ENCODE measurements around the gene ESPN.
"Not testable (repeated sequence)": the region's sequence is repeated elsewhere in the genome, so short reads cannot be mapped to it uniquely, and the experiment has no call there.

The ESPN gene

DNA sequence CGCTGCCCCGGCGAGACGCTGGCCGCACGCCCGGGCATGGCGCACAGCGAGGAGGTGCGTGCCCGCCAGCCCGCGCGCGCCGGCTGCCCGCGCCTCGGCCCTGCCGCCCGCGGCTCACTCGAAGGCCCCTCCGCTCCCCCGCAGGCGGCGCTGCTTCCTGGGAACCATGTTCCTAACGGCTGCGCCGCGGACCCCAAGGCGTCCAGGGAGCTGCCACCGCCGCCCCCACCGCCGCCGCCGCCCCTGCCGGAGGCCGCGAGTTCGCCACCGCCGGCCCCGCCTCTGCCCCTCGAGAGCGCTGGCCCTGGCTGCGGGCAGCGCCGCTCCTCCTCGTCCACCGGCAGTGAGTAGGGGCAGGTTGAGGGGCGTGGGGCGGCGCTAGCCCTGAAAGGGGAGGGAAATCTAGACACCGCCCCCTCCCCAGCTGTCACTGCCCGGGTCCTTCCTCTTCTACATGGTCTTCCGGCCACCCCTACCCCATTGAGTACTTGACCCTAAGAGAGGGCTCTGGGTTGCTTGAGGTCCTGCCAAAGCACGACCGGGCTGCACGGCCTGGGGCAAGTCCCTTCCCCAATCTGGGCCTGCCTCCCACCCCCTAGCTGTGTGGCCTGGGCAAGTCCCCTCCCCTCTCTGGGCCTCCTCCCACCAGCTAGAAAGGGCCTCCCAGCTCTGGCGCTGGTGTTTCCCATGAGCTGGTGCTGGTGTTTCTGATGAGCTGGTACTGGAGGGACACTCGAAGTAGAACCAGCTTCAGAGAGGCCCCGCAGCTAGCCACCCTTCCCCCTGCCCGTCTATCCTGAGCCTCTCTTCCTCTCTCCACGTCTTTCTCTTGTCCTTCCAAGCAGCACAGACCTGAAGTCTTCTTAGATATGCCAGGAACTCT is 24.4 kb downstream of the ESPN start:
- DNase-seq (ENCODE audit: low spot score): no peak

GRCh38 chr1:6450005-6450450 is 25.5 kb downstream of the ESPN start:
- no peak for DNase-seq (ENCODE audit: low spot score)

GRCh38 chr1:6450486-6450885 is 25.9 kb downstream of the ESPN start:
- DNase-seq (ENCODE audit: low spot score): not testable (repeated sequence)

DNA sequence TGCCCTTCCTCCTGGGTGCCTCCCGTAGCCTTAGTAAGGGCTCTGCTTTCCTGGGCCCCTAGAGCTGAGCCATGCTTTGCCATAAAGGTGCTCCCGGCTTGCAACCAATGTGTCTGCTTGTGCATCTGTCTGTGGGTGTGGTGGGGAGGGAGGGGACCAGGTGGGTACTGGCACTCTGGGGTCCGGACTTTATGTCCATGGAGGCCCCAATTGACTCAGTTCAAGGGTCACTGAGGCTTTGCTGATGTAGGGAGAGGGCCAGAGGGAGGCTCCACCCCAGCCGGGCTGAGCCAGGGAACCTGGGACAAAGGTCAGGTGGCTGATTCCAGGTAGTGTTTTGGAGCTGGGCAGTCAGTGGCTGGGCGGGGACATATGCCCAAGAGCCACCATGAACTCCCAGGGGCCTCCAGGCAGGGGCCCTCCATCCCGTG is 26.4 kb downstream of the ESPN start:
- no peak for DNase-seq (ENCODE audit: low spot score)

- not testable (repeated sequence) for DNase-seq (ENCODE audit: low spot score)
Observed at GRCh38 chr1:6453895-6454855, 29.6 kb downstream of the ESPN start.

DNA sequence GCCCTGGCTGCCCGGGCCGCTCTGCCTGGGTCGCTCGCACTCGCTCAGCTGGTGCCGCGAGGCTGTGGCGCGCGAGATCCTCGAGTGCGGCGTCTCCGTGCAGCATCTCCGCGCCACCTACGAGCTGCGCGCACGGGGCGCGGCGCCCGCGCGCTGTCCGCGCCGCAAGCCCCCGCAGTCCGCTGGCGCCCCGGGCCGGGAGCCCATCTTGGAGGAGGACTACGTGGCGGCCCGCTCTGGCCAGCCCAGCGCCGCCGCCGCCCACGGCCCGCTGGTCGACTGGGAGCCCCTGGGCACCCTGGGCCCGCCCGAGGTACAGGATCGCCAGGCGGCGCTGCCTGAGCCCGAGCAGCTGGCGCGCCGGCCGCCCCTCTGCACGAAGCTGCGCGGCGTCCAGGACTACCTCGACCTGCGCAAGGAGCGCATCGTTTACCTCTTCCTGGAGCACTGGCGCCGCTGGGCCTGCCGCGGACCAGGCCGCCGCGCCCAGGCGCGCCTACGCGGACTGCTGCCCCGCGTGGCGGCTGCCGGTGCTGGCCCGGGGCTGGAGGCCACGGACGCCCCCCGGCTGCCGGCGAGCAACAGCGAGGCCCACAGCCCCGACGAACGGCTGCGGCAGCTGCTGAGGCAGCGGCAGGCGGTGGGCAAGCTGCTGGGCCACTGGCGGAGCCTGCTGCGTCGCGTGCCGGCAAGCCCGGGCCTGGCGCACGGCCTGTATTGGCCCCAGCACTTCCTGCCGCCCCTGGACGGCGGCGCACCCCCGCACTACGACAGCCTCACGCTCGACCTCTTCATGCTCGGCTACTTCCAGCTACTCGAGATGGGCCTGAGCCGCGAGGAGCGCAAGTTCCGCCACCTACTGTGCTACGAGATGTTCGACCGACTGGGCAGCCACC is 30.5 kb downstream of the ESPN start:
- no peak for DNase-seq (ENCODE audit: low spot score)

GRCh38 chr1:6455752-6456520 is 31.4 kb downstream of the ESPN start:
- not testable (repeated sequence) for DNase-seq (ENCODE audit: low spot score)

- DNase-seq (ENCODE audit: low spot score): no peak
Observed at GRCh38 chr1:6456800-6457466, 32.4 kb downstream of the ESPN start.

GRCh38 chr1:6459850-6460265 is 35.3 kb downstream of the ESPN start:
- DNase-seq (ENCODE audit: low spot score): no peak

DNA sequence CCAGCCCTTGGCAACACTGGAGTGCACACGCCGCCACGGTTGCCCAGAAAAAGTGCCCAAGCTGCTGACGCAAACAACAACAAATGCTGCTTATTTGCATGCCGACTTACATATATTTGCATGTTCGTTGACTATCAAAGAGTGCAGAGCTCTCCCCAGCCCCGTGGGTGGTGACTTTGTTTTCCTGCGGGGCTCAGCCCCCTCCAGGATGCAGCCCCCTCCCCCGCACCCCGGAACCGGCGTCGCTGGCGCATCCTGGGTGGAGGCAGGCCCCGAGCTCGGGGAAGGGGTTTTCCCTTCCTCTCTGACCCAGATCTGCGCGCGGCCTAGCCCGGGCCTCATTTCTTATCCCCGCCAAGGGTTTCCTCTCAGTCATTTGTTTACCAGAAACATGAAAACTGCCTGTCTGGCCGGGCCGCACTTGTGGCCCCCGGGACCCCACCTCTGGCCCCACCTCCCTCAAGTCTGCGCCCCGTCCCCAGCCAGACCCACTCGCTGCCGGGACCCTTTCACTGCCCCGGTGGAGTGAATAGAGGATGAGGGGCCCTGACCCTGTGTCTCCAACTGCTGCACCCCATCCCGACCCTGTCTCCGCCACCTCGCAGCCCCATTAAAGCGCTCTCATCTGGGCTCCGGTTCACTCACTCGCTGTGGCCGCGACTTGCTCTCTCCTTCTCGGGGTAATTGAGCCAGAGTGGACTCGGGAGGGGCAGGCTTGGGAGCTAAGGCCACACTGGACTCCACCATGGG is 35.9 kb downstream of the ESPN start:
- no peak for DNase-seq (ENCODE audit: low spot score)

GRCh38 chr1:6461051-6461530 is 36.5 kb downstream of the ESPN start:
- no peak for DNase-seq (ENCODE audit: low spot score)

DNA sequence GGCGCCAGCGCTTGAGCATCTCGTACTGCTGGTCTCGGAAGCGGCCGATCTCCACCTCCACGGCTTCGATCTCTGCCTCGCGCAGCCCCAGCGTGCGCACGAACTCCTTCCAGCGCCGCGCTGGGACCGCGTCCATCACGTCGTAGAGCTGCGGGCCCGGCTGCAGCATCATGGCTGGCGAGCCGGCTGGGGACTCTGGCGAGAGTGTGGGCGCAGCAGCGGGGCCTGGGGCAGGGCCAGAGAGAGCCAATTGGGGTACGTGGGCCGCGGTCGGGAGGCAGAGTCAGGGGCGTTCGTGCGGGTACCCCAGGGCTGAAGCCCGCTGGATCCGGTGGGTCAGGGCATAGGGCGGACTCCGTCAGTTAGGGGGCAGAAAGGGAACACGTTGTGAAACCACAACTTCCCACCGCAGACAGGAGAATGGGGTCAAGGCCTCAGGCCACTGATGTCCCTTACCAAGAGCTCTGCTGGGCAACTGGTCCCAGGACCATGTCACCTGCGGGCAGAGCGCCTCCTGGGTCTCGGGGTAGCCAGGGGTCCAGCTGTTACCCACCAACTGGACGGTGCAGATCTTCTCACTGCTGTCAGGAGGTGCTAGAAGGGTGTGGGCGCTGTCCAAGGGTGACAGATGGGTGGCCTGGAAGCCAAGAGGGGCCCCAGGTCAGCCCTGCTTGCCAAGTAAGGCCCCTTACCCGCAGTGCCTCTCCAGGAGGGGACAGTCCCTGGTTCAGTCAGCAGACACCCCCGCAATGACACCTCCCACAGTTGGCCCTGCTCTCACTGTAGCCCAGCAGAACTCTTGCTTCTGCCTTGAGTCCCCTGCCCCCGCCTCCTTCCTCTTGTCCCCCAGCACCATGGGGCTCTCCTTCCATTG is 37.2 kb downstream of the ESPN start:
- no peak for DNase-seq (ENCODE audit: low spot score)

DNA sequence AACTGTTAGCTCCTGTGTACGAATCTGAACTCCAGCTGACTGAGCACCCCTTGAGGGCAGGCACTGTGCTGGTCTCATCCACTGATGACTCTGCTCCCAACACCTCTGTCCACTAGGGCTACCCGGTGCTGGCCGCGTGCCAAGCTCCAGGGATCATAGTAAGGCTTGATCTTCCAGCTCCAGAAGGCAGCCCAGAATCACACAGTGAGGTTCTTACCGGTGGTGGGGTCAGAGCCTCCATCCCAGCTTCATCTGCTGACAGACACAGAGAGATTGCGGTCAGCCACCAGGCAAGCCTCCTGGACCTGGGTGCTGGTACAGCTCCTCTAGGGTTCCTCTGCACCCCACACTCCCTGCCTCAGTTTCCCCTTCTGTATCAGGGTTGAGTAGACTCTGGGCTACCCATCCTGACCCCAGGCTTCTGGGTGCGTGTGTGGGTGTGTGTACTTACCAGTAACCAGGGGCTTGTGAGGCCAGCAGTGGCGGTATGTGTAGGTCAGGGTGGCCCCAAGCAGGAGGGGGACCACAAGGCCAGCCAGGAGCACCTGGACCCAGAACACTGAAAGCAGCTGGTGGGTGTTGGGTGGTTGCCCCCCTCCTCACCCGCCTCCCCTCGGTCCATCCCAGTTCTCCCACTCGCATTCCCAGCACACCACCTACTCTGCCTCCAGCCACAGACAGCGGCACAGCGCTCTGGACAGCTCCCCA is 38.0 kb downstream of the ESPN start:
- no peak for DNase-seq (ENCODE audit: low spot score)

DNA sequence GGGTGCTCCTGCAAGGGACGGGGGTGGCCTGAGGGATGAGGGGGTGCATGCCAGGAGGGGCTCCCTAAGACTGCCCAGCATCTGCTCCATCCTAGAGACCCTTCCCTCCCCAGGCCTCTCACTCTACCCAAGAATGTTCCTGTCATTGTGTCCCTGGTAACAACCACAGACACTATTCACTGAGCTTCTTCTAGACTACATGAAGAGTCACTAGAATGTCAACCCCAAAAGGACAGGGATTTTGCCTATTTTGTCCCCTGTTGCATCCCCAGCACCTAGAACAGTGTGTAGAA is 38.5 kb downstream of the ESPN start:
- DNase-seq (ENCODE audit: low spot score): no peak

DNA sequence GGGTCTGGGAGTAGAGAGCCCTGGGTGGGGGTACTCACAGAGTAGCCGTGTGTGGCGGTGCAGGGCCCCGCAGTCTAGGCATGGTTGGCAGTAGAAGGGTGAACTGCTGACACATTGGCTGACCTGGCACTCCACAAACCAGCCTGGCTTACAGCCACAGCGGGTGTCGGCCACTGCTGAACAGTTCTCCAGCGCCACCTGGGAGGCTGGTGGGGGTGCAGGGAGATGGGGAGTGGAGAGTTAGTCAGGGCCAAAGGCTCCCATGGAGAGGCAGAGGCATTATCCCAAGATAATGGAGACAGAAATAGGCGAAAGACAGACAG is 39.9 kb downstream of the ESPN start:
- DNase-seq (ENCODE audit: low spot score): peak; percentile 40

DNA sequence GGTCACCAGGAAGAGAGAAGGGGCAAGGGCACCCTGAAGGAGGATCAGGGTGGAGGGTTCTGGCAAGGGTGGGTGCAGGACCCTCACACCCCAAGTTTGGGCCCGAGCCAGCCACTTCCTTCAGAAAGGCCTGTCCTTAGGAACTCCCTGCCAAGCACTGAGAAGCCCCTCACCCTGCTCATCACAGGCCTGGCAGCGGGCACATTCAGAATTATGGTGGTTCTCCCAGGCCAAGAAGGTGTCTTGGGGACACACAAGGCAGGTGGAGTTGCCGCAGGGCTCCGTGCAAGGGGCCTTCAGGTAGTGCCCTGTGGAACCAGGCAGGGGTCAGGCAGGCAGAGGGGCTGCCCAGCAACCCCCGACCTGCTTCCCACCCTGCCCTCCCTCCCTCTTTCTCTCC is 40.3 kb downstream of the ESPN start:
- no peak for DNase-seq (ENCODE audit: low spot score)

DNA sequence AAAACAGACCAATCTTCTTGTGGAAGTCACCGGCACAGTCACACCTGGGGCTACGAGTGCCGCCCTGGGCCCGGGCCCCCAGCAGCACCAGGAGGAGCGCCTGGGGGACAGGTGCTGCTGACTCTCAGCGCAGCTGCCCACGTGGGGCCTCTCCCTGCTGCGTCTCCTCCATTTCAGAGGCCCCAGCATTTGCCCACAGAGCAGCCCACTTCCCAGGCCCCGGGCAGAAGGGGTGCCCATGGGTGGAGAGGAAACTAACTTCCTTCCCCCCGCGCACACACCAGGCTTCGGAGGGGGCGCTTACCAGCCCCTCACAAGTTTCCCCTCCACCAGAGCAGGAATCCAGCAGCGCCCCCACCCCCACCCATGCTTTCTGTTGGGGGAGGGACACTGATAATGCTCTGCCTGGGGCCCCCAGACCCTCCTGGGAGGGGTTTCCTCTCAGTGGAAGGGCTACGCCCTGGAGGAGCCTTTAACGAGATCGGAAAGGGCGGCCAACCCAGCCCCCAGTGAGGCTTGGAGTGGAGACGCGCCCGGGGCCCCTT is 41.0 kb downstream of the ESPN start:
- no peak for DNase-seq (ENCODE audit: low spot score)

DNA sequence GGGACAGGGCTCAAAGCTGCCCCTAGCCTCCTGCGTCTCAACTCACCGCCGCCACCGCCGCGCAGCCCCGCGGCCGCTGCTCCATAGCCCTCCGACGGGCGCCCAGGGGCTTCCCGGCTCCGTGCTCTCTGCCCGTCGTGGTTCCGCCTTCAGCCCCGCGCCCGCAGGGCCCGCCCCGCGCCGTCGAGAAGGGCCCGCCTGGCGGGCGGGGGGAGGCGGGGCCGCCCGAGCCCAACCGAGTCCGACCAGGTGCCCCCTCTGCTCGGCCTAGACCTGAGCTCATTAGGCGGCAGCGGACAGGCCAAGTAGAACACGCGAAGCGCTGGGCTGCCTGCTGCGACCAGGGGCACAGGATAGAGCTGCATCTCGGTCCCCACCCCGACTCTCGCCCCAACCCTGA is 41.4 kb downstream of the ESPN start, which contains the start of gene TNFRSF25:
TNFRSF25 (minus strand) TSS at position 151 of the 400 bp plus-strand sequence; CDS start at position 85, 66 bp downstream.
- DNase-seq (ENCODE audit: low spot score): no peak

Measured in kidney tubule cell (primary cell).